ENCODE results near the gene GIMAP5.

- TF ChIP-seq CTCF (optimal IDR thresholded peaks at IDR 0.05 in 1 of 3, IDR thresholded peaks at IDR 0.05 in 1 of 3, conservative IDR thresholded peaks at IDR 0.05 in 1 of 3; ENCODE audit: extremely low read depth in 1 of 3, insufficient read depth in 2 of 3, low read length in 3 of 3) = no peak
- TF ChIP-seq EZH2 (IDR thresholded peaks at IDR 0.05; ENCODE audit: low read length) = no peak
Measured at GRCh38 chr7:150721970-150722373, 15.2 kb upstream of the GIMAP5 start.
